HFF-Myc (cell line): ENCODE results near the gene SMG6.

ENCODE experiments used
- DNase-seq: peaks from one replicate; pipeline ENCODE4 v3.0.0-alpha.2; 2011; ENCODE audit warnings: low read depth; ENCODE audit errors: extremely low read depth
- H3K4me3 ChIP-seq: replicated peaks from 2 replicates; pipeline ENCODE4 v1.5.1; 2011; ENCODE audit warnings: low read depth, mild to moderate bottlenecking, control low read depth, low read length
- TF ChIP-seq, protein P1 (sequence below): IDR thresholded peaks from 2 replicates; pipeline ENCODE4 v1.5.1; 2012; ENCODE audit warnings: mild to moderate bottlenecking, low read depth, low read length, control low read depth; ENCODE audit errors: missing control alignments

SMG6 gene

GRCh38 chr17:2304931-2305330 lies 1.3 kb upstream of the SMG6 start:
- no peak overlapping the region for H3K4me3 ChIP-seq

DNA sequence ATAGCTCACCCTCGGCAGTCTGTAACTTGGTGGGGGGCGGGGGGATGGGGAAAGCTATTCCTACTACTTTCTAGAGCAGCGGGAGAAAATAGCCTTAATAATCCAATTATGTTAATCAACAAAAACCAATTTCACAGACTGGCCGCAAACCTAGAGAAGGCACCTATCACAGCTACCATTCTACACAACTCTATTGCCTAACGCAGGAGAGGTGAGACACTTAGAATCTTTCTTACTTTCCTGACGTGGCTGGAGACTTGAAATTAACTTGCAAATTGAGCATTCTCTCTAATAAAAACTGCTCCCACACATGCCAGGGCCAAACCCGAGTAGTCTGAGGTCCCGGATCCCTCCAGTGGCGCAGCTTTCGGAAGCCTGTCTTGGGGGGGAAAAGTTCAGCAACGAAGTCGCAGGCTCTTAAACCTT lies 794 bp downstream of the SMG6 start:
- TF ChIP-seq, protein P1, sequence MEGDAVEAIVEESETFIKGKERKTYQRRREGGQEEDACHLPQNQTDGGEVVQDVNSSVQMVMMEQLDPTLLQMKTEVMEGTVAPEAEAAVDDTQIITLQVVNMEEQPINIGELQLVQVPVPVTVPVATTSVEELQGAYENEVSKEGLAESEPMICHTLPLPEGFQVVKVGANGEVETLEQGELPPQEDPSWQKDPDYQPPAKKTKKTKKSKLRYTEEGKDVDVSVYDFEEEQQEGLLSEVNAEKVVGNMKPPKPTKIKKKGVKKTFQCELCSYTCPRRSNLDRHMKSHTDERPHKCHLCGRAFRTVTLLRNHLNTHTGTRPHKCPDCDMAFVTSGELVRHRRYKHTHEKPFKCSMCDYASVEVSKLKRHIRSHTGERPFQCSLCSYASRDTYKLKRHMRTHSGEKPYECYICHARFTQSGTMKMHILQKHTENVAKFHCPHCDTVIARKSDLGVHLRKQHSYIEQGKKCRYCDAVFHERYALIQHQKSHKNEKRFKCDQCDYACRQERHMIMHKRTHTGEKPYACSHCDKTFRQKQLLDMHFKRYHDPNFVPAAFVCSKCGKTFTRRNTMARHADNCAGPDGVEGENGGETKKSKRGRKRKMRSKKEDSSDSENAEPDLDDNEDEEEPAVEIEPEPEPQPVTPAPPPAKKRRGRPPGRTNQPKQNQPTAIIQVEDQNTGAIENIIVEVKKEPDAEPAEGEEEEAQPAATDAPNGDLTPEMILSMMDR: no peak
- DNase-seq: no peak
- peak overlapping the region; percentile 92 for H3K4me3 ChIP-seq

More at GRCh38 chr17:2304931-2305330, 1.3 kb upstream of the SMG6 start:
- TF ChIP-seq, protein P1: no peak
- no peak for DNase-seq

- no peak for DNase-seq
- no peak overlapping the region for H3K4me3 ChIP-seq
- TF ChIP-seq, protein P1: no peak
These were observed 3.8 kb downstream of the SMG6 start for GRCh38 chr17:2299756-2300155.

DNA sequence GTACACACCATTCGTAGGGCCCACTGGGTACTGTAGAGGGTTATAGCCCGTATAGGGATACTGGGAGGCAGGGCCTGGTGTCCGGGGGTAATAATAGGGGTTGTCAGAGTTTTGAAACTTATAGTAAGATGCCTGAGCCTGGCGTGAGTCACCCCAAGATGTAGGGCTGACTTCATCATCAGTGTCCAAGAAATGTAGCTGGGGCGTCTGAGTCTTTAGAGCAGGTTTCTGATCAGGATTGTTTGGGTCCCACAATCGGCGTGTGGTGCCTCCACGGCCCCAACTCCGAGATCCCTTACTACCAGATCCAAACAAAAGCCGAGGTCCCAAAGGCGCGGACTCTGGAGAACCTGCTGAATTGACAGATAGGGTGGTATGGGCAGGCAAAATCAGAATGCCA lies 4.4 kb downstream of the SMG6 start:
- TF ChIP-seq, protein P1: no peak
- H3K4me3 ChIP-seq: no peak overlapping the region
- DNase-seq: no peak

DNA sequence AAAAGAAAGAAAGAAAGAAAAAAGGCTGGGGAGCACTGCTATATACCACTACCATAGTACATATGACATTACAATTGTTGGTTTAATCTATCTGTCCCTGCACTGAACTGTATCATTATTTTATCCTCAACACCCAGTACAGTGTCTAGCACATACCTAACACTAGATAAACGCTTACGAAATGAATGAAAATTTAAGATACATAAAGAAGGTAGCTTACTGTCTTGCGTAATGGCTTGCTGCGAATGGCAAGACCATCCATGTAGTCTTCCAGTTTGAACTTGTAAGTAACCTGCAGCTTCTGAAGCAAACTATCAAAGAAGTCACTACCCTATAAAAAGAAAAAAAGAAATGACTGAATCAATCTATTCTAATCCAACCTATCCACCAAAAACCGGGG lies 6.6 kb downstream of the SMG6 start:
- TF ChIP-seq, protein P1: no peak
- no peak overlapping the region for H3K4me3 ChIP-seq
- DNase-seq: no peak

DNA sequence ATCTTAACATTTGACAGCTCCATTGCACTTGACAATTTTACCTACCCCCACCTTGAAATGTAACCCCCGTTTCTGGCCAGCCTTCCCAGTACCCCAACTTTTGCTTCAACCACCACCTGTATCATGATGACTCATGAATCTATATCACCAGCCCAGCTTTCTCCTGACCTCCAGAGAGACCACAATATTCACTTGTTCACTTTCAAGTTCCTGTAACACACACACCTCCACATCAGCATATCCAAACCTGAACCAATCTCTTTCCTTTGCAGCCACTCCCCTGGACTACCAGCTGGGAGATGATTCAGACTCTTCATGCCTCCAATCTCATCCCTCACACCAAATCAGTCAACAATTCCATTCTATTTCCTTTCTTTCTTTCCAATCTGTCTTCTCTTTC lies 8.0 kb downstream of the SMG6 start:
- TF ChIP-seq, protein P1: no peak
- no peak overlapping the region for H3K4me3 ChIP-seq
- DNase-seq: no peak

DNA sequence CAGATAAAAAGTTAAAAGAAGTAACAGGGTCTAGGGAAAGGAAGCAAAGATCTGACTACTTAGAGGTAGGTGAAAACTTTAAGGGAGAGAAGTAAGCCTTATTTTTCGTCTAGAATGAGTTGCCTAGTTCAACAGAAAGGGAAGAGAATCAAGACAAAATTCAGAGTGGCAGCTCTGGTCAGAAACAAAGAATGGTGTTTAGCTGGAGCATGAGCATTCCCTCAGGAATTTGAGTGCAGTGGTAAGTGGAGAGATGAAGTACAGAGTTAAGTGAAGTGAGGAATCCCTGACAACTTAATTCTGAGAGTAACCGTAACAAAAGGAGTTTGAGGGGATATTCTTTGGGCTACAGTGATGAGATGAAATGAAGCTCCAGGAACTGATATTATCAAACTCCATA lies 11.5 kb downstream of the SMG6 start:
- DNase-seq: no peak
- no peak overlapping the region for H3K4me3 ChIP-seq
- TF ChIP-seq, protein P1: no peak
